Mononuclear cell (primary cell): ENCODE data around the gene WNT7A. TPM values are rescaled to one million over a fixed set of nuclear protein-coding genes. Genes with fewer than 3 reads are reported as not detected.

Source experiments
- H3K27me3 ChIP-seq: 2 replicates; pipeline ENCODE4 v1.6.0; 2011; ENCODE audit warnings: low read length, control low read depth; ENCODE audit not compliant: insufficient read depth
- H3K4me1 ChIP-seq: 2 replicates; pipeline ENCODE4 v1.5.1; 2011; ENCODE audit warnings: mild to moderate bottlenecking, low read length, control low read depth; ENCODE audit not compliant: insufficient read depth
- H3K4me3 ChIP-seq: 2 replicates; pipeline ENCODE4 v1.5.1; 2011; ENCODE audit warnings: mild to moderate bottlenecking, low read length, moderate library complexity
- H3K9me3 ChIP-seq: 2 replicates; pipeline ENCODE4 v1.5.1; 2011; ENCODE audit warnings: low read depth, mild to moderate bottlenecking, control low read depth, low read length
- total RNA-seq: library from RNA; depleted of rRNA; stranded (reverse); fragments of >200 nt; gene quantifications from one replicate; pipeline ENCODE4 v1.2.3, GENCODE V29; 2012

The WNT7A gene
- total RNA-seq, 1 donor = 4.8 TPM

- H3K9me3 ChIP-seq = no peaks in the 10 kb centered on the region
- H3K4me1 ChIP-seq = peaks cover 23% of the 10 kb centered on the region
- no peak overlapping the region for H3K4me3 ChIP-seq
- no peaks in the 10 kb centered on the region for H3K27me3 ChIP-seq
Measured at GRCh38 chr3:13891017-13891392, 11.1 kb upstream of the WNT7A start.

GRCh38 chr3:13890377-13891016 lies 10.6 kb upstream of the WNT7A start:
- Histone ChIP-seq H3K27me3 (no peaks in the 10 kb centered on the region), H3K4me3 (no peak overlapping the region), H3K4me1 (peaks cover 20% of the 10 kb centered on the region), H3K9me3 (no peaks in the 10 kb centered on the region)

GRCh38 chr3:13888576-13888975 lies 8.7 kb upstream of the WNT7A start:
- Histone ChIP-seq H3K27me3 (peaks cover under 1% of the 10 kb centered on the region), H3K4me1 (peaks cover 16% of the 10 kb centered on the region), H3K4me3 (no peak overlapping the region), H3K9me3 (no peaks in the 10 kb centered on the region)

GRCh38 chr3:13887495-13888300 lies 7.8 kb upstream of the WNT7A start:
- Histone ChIP-seq H3K27me3 (peaks cover 7% of the 10 kb centered on the region), H3K4me3 (no peak overlapping the region), H3K4me1 (peaks cover 16% of the 10 kb centered on the region), H3K9me3 (no peaks in the 10 kb centered on the region)

GRCh38 chr3:13886593-13887129 lies 6.8 kb upstream of the WNT7A start:
- peaks cover 11% of the 10 kb centered on the region for H3K27me3 ChIP-seq
- no peak overlapping the region for H3K4me3 ChIP-seq
- H3K9me3 ChIP-seq = no peaks in the 10 kb centered on the region
- H3K4me1 ChIP-seq = peaks cover 16% of the 10 kb centered on the region

- peaks cover 13% of the 10 kb centered on the region for H3K4me1 ChIP-seq
- H3K9me3 ChIP-seq = no peaks in the 10 kb centered on the region
- H3K27me3 ChIP-seq = peaks cover 21% of the 10 kb centered on the region
- no peak overlapping the region for H3K4me3 ChIP-seq
Measured at GRCh38 chr3:13885704-13886010, 5.8 kb upstream of the WNT7A start.

GRCh38 chr3:13884851-13885703 lies 5.2 kb upstream of the WNT7A start:
- H3K4me1 ChIP-seq = peaks cover 13% of the 10 kb centered on the region
- no peaks in the 10 kb centered on the region for H3K9me3 ChIP-seq
- no peak overlapping the region for H3K4me3 ChIP-seq
- peaks cover 26% of the 10 kb centered on the region for H3K27me3 ChIP-seq

- Histone ChIP-seq H3K4me1 (peaks cover 18% of the 10 kb centered on the region), H3K4me3 (no peak overlapping the region), H3K27me3 (peaks cover 33% of the 10 kb centered on the region), H3K9me3 (no peaks in the 10 kb centered on the region)
Measured at GRCh38 chr3:13883681-13884080, 3.8 kb upstream of the WNT7A start.

- Histone ChIP-seq H3K27me3 (peaks cover 39% of the 10 kb centered on the region), H3K4me3 (no peak overlapping the region), H3K4me1 (peaks cover 23% of the 10 kb centered on the region), H3K9me3 (no peaks in the 10 kb centered on the region)
Measured at GRCh38 chr3:13882876-13883275, 3.0 kb upstream of the WNT7A start.

- Histone ChIP-seq H3K4me1 (peaks cover 23% of the 10 kb centered on the region), H3K4me3 (no peak overlapping the region), H3K9me3 (no peaks in the 10 kb centered on the region), H3K27me3 (peaks cover 50% of the 10 kb centered on the region)
Measured at GRCh38 chr3:13881536-13882410, 1.9 kb upstream of the WNT7A start.

- Histone ChIP-seq H3K27me3 (peaks cover 57% of the 10 kb centered on the region), H3K9me3 (no peaks in the 10 kb centered on the region), H3K4me3 (no peak overlapping the region), H3K4me1 (peaks cover 23% of the 10 kb centered on the region)
Measured at GRCh38 chr3:13880811-13881156, 913 bp upstream of the WNT7A start.

GRCh38 chr3:13879102-13879945 lies 547 bp downstream of the WNT7A start:
- Histone ChIP-seq H3K4me1 (peaks cover 23% of the 10 kb centered on the region), H3K4me3 (peak overlapping the region; percentile 35), H3K27me3 (peaks cover 58% of the 10 kb centered on the region), H3K9me3 (no peaks in the 10 kb centered on the region)

- Histone ChIP-seq H3K27me3 (peaks cover 57% of the 10 kb centered on the region), H3K4me1 (peaks cover 23% of the 10 kb centered on the region), H3K4me3 (peak overlapping the region; percentile 35), H3K9me3 (no peaks in the 10 kb centered on the region)
Measured at GRCh38 chr3:13878281-13879101, 1.4 kb downstream of the WNT7A start.
